ENCODE results near the gene GRM4.
"Not testable (repeated sequence)": the region's sequence is repeated elsewhere in the genome, so short reads cannot be mapped to it uniquely, and the experiment has no call there.

Gene GRM4

DNA sequence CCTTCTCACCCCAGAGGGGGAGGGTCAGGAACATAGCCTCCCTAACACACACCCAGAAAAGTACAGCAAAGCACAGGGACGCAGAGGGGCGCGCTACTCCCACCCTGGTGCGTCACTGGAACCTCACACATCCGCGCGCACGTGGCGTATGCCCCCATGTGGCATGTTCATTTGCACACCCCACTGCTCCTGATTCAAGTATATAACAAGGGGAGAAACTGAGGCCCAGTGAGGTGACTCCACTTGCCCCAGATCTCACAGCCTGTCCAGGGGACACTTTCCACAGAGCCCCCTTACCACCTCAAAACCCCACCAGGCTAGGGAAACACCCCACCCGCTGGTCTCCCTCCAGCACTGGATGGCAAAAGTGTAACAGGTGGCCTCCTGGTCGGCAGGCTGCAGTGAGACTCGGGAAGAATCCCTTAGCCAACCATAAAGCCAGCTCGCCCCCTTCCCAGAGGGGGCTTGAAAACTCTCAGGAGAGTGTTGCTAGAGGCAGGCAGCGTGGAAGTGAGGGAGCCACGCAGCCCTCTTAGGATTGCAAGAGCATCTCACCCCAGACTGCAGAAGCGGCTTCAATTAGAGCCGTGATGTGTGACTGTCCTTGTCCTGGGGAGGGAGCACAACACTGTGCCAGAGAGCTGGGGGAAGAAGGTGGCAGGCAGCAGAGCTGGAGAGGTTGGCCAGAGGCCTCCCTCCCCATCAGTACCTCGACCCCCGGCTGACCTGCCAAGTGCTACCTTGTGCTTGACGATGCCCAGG lies at the start of gene GRM4:
Gene GRM4, minus strand, starts transcription at position 67 of the 762 bp plus-strand sequence. CDS start 12,591 bp downstream, outside the sequence.
- no peak for DNase-seq

DNA sequence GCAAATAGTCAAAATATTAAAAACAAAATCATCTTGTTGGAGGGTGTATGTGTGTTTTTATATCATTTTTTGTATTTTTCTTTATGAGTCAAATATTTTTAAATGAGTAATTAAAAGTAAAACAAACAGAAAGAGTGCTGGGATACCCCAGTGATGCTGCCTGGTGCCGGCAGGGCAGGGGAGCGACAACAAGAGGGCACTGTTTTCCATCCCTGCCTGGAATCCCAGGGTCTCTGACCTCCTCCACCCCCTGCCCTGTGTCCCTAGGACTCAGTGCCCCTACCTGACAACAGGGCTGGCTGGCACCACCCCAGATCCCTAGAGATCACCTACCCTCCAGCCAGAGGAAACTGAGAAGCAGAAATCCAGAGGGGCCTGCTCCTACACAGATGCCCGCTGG lies 48.9 kb upstream of the GRM4 start:
- no peak for DNase-seq

DNA sequence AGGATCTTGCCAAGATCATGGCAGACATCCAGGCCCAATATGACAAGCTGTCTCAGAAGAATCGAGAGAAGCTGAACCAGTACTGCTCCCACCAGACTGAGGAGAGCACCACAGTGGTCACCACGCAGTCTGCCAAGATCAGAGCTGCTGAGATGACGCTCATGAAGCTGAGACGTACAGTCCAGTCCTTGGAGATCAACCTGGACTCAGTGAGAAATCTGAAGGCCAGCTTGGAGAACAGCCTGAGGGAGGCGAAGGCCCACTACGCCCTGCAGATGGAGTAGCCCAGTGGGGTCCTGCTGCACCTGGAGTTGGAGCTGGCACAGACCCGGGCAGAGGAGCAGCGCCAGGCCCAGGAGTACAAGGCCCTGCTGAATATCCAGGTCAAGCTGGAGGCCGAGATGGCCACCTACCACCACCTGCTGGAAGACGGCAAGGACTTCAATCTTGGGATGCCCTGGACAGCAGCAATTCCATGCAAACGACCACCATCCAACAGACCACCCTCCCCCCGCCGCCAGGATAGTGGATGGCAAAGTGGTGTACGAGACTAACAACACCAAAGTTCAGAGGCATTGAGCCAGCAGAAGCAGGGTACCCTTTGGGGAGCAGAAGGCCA lies 44.7 kb upstream of the GRM4 start:
- DNase-seq: no peak

DNA sequence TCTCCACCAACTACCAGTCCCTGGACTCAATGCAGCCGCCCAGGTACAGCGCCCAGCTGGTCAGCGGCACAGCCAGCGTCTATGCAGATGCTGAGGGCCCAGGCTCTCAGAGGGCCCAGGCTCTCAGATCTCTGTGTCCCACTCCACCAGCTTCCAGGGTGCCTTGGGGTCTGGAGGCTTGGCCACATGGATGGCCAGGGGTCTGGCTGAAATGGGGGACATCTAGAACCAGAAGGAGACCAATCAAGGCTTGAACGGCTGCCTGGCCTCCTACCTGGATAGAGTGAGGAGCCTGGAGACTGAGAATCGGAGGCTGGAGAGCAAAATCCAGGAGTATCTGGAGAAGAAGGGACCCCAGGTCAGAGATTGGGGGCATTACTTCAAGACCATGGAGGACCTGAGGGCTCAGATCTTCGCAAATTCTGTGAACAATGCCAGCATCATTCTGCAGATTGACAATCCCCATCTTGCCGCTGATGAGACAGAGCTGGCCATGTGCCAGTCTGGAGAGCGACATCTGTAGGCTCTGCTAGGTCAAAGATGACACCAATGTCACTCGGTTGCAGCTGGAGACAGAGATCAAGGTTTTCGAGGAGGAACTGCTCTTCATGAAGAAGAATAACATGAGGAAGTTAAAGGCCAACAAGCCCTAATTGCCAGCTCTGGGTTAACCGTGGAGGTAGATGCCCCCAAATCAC lies 44.1 kb upstream of the GRM4 start:
- DNase-seq: peak in 1 of 2 experiments; percentile 31

DNA sequence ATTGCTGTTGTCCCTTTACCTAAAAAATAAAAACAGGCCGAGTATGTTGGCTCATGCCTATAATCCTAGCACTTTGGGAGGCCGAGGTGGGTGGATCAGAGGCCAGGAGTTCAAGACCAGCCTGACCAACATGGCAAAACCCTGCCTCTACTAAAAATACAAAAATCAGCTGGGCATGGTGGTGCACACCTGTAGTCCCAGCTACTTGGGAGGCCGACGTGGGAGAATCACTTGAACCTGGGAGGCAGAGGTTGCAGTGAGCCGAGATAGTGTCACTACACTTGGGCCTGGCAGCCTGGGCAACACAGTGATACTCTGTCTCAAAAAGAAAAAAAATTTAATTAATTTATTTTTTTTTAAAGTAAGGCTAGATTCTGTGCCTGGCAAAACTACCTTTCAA lies 38.8 kb upstream of the GRM4 start:
- not testable (repeated sequence) for DNase-seq

DNA sequence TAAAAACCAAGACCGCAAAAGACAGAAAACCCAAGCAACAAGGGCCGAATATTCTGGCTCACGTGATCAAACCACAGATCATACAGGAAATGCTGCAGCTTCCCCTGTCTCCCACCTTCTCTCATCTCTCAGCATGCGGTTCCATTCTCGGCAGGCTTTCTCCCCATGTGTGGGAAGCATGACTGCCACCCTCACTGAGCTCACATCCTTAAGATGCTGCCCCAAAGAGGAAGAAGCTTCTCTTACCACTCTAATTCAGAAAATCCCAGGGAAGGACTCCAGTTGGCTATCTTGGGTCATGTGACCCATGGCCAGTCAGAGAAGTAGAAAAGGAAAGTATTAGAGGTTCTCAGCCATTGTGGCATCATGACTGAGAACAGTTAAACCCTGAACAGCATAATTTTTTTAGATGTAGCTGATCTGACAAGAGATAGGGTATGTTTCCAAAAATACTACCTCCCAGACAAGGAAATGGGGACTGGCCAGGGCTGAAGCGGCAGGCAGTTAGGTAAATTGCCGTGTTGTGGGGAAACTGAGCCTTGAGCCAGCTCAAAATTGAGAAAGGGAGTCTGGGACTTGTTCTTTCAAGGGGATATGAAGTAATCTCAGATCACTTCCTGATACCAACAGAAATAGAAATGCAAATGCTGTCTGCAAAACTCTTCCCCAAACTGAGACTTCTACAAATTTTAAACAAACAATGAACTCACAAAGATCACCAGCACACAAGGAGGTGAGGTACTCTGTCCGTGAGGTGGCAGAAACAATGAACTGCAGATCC lies 37.1 kb upstream of the GRM4 start:
- DNase-seq: no peak

DNA sequence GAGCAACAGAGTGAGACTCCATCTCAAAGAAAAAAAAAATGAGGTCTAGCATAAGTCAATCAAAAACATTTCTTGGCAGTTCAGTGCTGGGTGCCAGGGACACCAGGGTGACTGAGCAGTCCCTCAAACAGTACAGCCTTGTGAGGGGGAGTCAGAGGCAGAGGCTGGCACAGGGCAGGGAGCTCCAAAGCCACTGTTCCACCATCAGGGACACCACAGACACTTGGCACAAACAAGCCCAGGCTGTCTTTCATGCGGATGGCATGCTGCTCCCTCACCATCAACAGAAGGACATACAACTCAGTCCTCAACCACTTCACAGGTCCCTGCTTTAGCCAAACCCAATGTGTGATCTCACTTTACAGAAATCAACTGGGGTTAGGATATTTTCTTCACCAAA lies 36.0 kb upstream of the GRM4 start:
- DNase-seq: no peak

DNA sequence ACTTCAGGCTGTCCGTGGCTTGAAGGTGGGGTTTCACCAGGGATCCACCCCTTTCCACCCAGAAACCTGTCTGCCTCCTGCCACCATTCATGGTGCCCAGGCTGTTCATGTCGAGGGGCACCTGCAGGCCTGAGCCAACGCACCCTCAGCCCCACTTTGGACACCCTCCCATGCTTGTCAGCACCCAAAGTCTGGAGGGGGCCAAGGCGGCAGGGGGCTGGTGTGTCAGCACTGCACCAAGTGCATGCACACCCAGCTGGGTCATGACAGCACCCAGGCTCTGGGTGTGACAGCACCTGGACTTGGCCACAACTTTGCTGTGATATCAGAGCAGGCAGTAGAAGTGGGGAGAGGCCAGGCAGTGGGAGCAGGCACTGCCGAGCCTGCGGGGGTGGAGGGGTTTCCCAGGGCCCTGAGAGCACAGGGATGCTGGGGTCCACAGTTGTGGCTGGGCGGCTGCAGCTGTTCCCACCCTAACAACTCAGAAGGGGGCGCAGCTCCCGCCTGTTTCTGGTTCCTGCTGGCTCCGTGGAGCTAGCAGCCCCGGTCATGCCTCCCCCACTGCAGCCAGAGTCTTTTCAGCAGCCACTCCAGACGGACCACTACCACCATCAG lies 33.3 kb upstream of the GRM4 start:
- no peak for DNase-seq

DNA sequence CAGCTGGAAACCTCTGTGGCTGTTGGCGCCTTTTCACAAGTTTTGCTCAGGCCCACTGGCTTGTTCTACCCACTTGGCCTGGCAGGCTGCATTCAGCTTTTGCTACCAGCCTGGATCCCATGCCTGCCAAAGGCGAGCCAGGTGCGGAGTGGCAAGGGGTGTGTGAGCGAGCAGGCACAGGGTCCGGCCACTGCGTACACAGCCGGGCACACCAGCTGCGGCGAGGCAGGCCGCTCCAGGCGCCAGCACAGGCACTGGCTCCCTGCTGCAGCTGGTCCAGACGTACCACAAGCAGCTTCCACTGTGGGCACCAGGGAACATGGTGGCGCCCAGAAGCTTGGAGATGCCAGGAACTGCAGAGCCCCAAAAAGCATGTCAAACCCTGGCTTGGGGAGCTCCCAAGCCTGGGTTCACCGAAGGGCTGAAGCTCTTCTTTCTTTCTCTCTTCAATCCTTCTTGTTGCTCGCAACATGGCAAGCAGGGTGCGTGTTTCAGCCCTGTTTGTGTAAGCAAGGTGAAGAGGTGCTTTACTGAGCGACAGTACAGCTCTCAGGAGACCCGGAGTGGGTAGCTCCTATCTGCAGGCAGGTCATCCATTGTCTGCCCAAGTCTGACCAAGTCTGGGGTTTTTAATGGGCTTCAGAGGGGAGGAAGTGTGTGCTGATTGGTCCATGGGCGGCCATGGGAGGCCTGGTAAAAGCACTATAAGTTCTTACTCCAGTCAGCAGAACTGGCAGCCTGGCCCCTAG lies 32.6 kb upstream of the GRM4 start:
- no peak for DNase-seq

DNA sequence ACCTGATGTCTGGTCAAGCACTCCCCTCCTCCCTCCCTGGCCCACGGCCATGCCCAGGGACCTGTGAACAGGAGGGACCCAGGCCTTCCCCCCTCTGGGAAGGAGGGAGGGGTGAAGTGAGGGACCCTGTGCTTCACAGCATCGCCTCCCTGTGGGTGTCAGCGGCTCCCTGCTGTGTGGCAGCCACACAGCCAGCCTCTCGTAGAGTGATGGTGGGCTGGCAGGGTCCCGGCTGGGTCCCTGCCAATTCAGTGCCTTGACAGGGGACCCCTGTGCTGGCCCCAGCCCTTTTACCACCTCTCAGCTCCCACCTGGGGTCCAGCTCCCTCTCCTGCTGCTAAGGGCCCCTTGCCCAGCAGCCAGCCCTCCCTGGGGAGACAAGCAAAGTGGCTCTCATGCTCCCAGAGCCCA lies 31.3 kb upstream of the GRM4 start:
- DNase-seq: no peak

DNA sequence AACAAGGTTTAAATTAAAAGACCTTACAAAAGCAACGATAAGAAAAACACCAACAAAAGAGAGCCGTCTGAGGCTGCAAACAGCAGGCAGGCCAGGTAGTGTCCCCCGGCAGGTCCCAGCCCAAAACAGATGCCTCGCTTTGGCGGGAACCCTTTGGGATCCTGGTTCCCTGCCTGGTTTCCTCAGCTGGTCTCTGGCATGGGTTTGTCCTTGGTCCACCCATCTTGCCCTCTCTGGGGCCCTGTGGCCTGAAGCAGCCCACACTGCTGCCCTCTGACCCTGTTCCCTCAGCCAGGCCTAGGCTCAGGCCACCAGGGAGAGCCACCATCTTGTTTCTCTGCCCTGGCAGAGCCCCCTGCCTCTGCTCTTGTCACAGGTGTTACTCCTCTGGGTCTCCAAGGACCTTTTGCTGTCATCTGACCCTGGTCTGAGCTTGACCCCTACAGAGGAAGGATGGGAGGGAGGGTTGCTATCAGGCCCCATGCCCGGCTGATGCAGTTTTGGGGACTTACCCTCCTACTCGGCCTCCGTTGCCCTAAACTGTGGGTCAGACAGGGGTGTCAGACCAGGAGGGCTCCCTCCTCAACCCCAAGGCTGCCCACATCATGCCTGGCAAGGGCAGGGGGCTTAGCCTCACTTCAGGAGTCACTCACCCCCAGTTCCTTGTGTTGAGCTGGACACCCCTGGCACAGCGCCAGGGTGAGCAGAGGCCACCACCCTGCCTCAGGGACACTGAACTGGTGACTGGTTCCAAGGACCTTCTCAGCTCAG lies 30.6 kb upstream of the GRM4 start:
- no peak for DNase-seq

DNA sequence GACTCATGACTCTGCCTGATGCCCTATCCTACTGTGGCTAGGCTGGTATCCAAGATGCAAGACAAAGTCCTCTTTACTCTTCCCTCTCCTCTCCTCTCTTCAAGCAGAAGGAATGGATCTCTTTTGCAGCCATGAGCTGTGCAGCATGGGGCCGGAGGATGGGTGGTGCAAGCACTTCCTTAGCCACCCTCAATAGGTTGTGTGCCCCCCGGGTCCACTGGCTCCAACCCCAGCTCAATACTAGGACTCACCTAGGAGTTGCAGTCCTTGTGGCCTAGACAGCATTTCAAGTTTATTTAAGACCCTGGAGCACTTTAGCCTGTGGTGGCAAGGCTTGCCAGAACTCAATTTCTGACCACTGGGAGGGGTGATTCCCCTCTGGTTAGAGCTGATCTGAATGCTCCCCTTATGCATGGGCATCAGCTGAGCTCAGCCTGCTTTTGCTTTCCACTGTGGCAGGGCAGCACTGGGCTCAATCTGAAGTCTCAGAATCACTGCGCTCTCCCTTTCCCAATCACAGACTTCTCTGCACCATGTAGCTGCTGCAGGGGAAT lies 29.0 kb upstream of the GRM4 start:
- DNase-seq: no peak

DNA sequence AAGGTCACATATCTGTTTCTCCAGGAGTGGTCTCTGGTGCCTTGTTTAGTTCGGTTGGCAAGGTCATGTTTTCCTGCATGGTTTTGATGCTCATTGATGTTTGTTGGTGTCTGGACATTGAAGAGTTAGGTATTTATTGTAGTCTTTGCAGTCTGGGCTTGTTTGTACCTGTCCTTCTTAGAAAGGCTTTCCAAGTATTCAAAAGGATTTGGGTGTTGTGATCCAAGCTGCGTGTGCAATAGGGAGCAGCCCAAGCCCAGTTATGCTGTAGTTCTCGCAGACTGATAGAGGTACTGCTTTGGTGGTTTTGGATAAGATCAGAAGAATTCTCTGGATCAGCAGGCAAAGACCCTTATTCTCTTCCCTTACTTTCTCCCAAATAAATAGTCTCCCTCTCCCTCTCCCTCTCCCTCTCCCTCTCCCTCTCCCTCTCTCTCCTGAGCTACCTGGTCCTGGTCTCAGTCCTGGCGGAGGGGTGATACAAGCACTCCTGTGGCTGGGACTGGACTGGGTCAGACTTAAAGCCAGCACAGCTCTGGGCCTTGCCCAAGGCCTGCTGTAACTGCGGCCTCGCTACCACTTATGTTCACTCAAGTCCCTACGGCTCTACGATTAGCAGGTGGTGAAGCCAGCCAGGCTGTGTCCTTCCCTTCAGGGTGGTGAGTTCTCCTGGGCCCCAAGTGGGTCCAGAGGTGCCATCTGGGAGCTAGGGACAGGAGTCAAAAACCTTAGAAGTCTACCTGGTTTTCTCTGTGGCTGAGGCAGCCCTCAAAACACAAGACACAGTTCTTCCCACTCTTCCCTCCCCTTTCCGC lies 27.3 kb upstream of the GRM4 start:
- no peak for DNase-seq

DNA sequence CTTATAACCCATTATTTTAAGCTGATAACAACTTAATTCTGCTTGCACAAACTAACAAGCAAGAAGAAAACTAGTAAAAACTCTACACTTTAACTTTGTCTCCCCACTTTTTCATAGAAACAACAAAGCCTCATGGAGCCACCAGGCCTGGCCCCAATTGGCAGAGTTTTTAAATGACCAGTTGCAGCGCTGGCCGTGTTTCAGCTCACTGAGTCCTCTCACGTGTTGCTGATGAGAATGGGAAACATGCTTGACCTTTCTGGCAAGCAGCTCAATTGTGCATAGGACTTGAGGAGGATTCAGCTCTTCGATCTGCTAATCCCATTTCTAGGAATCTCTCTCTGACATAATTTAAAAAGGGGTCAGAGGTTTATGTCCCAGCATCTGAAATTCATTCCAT lies 24.5 kb upstream of the GRM4 start:
- DNase-seq: no peak

DNA sequence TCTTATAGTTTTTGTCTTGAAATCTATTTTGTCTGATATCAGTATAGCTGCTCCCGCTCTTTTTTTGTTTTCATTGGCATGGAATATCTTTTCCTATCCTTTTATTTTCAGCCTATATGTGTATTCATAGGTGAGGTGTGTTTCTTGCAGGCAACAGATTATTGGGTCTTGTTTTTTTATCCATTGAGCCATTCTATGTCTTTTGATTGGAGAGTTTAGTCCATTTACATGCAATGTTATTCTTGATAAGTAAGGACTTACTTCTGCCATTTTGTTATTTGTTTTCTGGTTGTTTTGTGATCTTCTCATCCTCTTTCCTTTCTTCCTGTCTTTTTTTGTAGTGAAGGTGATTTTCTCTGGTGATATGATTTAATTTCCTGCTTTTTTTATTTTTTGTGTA lies 24.0 kb upstream of the GRM4 start:
- no peak for DNase-seq

DNA sequence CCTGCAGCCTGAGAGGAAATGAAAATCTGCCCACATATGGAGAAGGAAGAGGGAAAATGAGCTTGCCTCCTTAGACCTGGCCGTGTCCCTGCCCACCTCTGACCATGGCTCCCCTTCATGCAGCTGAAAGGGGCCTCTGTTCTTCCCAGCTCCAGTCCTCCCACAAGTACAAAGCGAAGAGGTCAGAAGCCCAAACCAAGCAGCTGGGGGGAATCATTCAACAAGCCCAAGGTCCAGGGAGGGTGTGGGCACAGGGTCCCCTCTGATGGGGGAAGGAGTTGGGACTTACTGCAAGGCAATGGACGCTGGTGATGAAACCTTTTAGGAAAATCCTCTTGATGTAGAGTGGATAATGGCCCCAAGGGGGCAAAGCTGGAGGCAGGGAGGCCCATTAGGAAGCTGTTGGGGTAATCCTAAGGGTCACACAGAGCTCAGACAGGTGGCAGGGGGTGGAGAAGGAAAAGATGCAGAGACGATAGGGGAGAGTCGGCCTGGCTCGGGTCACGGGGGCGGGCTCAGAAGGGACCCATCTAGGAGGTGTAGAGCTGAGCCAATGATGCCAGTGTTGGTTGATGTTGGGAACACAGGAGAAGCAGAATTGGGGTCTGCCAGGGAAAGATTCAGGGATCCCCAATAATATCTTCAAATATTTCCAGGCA lies 16.1 kb upstream of the GRM4 start:
- no peak for DNase-seq

DNA sequence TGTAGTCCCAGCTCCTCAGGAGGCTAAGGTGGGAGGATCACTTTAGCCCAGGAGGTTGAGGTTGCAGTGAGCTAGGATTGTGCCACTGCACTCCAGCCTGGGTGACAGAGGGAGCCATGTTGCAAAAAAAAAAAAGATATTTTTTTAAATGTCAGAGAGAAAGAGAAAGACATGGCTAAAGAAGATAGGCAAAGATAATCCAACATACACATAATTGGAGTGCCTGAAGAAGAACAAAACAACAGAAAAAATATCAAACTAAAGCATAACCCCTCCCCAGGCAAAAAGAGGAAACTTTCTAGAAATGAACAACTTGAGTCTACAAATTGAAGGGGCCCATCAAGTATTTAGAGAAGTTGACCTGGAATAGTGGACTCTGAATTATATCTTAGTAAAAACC lies 14.0 kb upstream of the GRM4 start:
- DNase-seq: no peak

DNA sequence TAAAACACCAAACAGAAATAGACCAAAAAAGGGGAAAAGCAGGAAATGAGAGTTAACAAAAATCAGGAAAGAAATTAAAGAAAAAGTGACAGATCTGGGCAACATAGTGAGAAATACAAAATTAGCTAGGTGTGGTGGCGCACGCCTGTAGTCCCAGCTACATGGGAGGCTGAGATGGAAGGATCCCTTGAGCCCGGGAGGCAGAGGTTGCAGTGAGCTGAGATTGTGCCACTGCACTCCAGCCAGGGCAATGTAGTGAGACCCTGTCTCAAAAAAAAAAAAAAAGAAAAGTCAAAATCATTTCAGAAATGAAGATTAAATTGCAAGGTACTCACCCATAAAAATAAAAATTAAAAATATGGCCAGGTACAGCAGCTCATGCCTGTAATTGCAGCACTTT lies 13.0 kb upstream of the GRM4 start:
- no peak for DNase-seq

DNA sequence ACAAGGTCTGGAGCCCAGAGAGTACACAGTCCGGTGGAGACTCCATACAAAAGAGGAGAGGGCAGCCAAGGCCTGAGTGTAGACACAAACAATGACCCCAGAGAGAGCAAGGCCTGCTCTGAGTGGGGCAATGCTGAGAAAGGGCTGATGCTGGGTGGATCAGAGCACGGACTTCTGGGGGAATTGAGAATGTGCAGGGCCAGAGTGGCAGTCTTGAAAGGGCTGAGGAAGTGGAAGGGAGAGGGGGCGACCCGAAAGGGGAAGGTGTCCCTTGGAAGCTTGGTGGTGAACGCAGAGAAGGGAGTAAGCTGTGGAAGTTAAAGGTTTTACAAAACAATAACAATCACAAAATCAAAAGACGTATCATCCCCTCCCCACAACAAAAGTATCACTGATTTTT lies 12.0 kb upstream of the GRM4 start:
- no peak for DNase-seq

Data from NCI-H1930 (cell line).